ENCODE results near the gene TMEFF2.

The TMEFF2 gene

DNA sequence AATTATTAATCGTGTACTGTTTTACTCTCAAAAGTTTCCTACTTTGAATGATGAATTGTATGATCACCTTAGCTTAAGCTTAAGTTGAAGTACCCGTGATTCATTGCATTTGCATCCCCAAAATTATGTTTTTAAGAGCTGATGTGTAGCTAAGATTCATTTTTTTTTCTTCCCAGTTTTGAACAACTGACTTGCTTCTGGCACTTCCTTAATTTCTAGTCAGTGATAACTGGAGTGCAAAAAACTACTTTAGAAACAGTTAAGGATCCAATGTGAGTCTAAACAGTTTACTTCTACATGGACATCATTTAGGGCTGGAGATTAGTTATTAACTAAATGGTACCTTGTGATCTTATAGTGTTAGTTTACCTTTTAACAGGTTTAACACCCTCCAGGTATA, 223.9 kb downstream of the TMEFF2 start:
- Mint-ChIP-seq H3K27me3 (peaks cover 8% of the 10 kb centered on the region), H3K27ac (no peak overlapping the region)

DNA sequence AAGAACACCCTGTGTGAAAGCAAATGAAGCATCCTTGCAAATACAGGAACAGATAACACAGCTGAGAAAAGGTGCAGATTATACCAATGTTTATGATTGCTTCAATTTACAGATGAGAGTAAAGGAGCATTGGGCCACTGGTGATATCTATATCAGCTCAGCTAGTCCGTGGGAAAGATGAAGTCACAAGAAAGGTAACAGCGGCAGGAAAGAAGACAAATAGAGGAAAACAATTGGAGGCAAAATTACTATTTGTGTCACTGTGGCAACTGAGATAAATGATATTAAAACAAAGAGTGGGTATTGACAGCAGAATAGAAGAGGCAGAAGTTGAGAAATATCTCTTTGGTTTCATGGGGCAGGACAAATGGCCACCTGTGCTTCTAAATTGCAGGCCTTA, 226.6 kb downstream of the TMEFF2 start:
- Mint-ChIP-seq H3K27ac (no peak overlapping the region), H3K36me3 (peaks cover 1% of the 10 kb centered on the region), H3K9me3 (no peaks in the 10 kb centered on the region), H3K27me3 (peaks cover 13% of the 10 kb centered on the region), H3K4me3 (no peak overlapping the region), H3K4me1 (no peaks in the 10 kb centered on the region)

More for the DNA sequence above, 223.9 kb downstream of the TMEFF2 start:
- Mint-ChIP-seq H3K4me1 (no peaks in the 10 kb centered on the region), H3K9me3 (no peaks in the 10 kb centered on the region), H3K36me3 (peaks cover 1% of the 10 kb centered on the region), H3K4me3 (no peak overlapping the region)

DNA sequence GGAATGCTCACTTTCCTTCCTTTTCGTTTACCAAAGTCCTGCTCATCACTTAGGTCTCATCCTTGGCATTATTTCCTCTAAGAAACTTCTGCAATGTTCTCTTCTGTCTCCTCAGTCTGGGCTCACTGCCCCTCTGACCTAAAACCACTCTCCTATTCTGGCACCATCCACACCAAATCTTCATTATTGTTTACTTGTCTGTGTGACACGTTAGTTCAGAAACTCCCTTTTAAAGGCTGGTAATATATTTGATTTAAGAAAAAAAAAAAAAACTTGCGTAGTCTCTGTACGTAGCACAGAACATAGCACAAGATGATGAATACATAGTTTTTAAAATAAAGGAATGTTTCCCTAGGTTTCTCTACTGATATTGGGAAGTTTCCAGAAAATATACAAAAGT, 229.0 kb downstream of the TMEFF2 start:
- H3K4me3 Mint-ChIP-seq, result no peak overlapping the region
- H3K36me3 Mint-ChIP-seq, result no peaks in the 10 kb centered on the region
- no peak overlapping the region for H3K27ac Mint-ChIP-seq
- no peaks in the 10 kb centered on the region for H3K4me1 Mint-ChIP-seq
- no peaks in the 10 kb centered on the region for H3K9me3 Mint-ChIP-seq
- peaks cover 5% of the 10 kb centered on the region for H3K27me3 Mint-ChIP-seq

DNA sequence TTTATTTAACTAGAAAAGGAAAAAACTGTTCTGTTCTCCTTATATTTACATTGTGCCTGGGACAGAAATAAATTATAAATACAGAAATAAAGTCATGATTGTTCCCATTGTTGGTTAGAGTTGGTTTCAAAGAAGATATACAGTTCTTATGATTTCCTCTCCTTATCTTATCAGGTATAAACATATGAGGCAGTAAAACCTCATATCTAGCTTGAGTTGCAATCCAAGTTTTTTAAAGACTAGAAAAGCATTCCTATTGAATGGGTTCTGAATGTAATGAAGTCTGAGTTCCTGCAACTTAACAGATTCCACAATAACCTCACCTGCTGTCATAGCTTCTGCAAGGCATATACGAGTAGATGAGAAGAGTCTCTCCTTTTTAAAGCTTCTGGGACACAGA, 233.2 kb downstream of the TMEFF2 start:
- no peaks in the 10 kb centered on the region for H3K9me3 Mint-ChIP-seq
- H3K36me3 Mint-ChIP-seq, result no peaks in the 10 kb centered on the region
- no peak overlapping the region for H3K4me3 Mint-ChIP-seq
- H3K27ac Mint-ChIP-seq, result no peak overlapping the region
- peaks cover 10% of the 10 kb centered on the region for H3K27me3 Mint-ChIP-seq
- no peaks in the 10 kb centered on the region for H3K4me1 Mint-ChIP-seq

DNA sequence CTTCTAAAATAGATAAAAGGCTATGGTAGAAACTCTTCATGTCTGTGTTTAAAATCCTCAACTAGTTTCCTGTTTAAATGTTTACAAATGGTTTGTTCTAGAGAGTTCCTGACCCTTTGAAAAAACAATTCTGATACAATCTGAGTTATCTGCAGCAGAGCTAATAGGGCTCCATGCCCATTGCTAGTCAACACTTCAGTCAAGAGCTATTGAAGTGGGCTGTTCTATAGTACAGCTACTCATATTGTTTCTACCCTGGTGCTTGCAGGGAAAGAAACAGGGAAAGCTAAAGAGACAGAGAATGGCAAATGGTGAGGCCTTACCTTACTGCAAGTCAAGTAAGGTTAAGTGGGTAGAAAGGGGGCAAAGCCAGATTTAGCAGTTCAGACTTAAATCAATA, 235.5 kb downstream of the TMEFF2 start:
- H3K36me3 Mint-ChIP-seq, result no peaks in the 10 kb centered on the region
- peaks cover 12% of the 10 kb centered on the region for H3K27me3 Mint-ChIP-seq
- H3K4me3 Mint-ChIP-seq, result no peak overlapping the region
- H3K4me1 Mint-ChIP-seq, result no peaks in the 10 kb centered on the region
- no peak overlapping the region for H3K27ac Mint-ChIP-seq
- H3K9me3 Mint-ChIP-seq, result no peaks in the 10 kb centered on the region

DNA sequence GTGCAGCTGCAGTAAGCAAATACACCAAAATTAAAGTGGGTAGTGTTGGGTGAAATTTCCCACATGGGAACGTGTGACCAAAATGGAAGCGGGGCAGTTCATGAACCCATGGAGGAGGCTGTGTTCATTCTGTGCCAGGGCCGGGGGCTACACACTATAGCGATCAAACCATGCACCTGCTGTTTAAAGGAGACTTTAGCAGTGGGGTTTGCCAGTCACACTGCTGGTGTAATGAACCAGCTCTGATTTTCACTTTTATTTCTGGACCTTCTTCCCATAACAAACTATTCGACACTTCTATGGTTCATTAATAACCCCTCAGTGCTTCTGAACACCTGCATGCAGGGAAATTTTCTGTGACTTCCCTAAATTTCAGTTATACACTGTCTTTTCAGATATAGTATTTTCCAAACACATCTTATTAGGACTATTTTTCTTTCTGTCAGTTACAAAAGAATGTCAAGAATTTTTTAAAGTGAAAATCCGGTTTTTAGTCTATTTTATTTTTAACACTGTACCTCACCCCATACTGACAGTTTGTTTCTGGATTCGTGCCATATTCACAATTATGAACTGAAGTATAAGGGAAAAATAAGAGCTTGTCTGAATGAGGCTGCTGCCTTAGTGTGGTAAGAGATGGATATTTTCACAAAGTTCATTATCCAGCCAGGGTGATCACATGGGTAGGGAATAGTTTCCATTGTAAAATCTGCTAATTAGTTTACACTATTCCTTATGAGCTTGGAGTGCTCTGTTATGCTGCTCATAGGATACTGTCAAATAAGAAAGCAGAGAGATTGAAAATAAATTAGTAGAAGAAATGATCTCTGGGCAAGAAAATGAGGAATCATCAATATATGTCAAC, 236.5 kb downstream of the TMEFF2 start:
- Mint-ChIP-seq H3K27ac (no peak overlapping the region), H3K9me3 (no peaks in the 10 kb centered on the region), H3K27me3 (peaks cover 12% of the 10 kb centered on the region), H3K4me1 (no peaks in the 10 kb centered on the region), H3K4me3 (no peak overlapping the region), H3K36me3 (no peaks in the 10 kb centered on the region)

DNA sequence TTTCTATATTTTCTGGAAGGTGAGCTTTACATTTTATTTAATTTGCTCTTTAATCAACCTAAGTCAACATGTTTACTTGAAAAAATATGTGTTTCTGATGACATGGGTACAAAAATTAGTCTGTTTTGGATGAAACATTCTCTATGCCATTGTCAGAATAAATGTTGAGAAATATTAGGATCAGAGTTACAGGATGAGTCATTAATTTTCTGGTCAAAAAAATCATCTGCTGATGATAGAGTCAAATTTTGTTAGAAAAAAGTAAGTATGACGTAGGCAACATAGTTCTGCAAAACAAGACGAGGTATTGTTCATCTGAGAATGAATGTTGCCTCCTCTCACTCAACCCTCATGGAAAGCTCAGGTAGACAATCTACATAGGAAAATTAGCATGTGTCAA, 240.3 kb downstream of the TMEFF2 start:
- no peaks in the 10 kb centered on the region for H3K36me3 Mint-ChIP-seq
- H3K27me3 Mint-ChIP-seq, result peaks cover 16% of the 10 kb centered on the region
- no peaks in the 10 kb centered on the region for H3K9me3 Mint-ChIP-seq
- no peak overlapping the region for H3K27ac Mint-ChIP-seq
- H3K4me3 Mint-ChIP-seq, result no peak overlapping the region
- no peaks in the 10 kb centered on the region for H3K4me1 Mint-ChIP-seq

DNA sequence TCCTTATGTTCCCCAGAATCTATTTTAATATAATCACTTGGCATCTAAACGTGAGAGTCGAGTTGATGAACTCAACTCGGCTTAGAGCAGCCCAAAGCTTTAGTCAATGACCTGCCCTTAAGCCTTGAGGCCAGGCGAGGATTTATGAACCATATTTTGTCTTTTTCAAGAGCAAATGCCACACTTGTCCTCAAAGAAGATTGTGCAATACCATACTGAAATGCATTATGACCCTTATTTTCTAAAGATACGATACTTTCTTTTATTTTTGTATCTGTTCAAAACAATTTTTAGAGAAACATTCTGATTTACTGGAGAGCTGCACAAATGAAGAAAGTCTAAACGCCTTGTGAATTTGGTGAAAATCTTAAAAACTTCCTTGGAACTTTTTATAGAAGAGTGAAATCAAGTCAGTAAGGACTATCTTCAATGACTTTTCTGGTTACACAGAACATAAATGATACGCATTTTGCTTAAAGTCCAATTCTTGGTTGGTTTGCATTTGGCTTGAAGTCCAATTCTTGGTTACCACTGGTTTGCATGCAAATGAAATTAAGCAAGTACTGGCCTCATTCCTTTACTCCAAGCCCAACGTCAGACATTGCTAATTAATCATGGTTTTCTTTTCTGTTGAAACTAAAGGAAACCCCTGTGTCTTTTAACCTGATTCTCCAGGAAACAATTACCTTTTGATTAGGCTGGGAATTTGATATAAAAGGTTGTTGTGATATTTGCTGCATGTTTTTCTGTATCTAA, 242.0 kb downstream of the TMEFF2 start:
- Mint-ChIP-seq H3K27me3 (peaks cover 13% of the 10 kb centered on the region), H3K27ac (no peak overlapping the region), H3K4me3 (no peak overlapping the region), H3K9me3 (no peaks in the 10 kb centered on the region), H3K36me3 (no peaks in the 10 kb centered on the region), H3K4me1 (no peaks in the 10 kb centered on the region)

DNA sequence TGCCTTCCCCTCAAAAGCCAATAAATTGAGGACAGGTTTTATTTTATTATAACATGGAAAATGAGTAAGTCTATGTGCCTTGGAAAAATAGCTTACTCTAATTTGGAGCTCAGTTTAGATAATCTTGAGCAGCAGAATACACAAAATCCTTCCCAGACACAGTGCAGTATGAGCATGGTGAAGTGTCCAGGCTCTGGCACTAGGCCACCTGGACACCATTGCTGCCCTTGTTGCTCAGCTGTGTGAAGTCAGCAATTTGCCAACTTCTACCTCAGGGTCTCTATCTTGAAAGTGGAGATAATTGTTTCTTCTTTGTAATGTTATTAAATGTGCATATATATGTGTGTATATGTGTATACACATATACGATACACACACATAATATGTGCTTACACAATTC, 242.9 kb downstream of the TMEFF2 start:
- no peaks in the 10 kb centered on the region for H3K36me3 Mint-ChIP-seq
- no peak overlapping the region for H3K4me3 Mint-ChIP-seq
- H3K4me1 Mint-ChIP-seq, result no peaks in the 10 kb centered on the region
- H3K27me3 Mint-ChIP-seq, result peaks cover 11% of the 10 kb centered on the region
- H3K27ac Mint-ChIP-seq, result no peak overlapping the region
- no peaks in the 10 kb centered on the region for H3K9me3 Mint-ChIP-seq

DNA sequence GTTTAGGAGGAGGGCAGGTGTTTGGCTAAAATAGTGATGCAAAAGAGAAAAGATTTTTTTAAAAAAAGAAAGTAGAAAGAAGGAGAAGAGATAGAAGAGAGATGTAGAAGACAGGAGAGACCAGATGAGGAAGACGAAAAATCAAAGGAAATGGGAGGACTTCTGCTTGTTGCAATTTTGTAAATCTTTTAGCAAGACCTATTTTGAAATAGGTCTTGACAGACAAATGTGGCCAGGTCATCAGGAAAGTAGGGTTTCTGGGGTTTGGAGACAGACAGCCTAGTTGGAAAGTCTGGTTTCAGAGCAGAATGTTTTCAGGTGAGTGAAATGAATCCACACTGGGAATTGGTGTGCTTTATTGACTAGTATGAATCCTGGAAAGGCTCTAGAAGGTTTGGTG, 243.4 kb downstream of the TMEFF2 start:
- H3K27ac Mint-ChIP-seq, result no peak overlapping the region
- no peak overlapping the region for H3K4me3 Mint-ChIP-seq
- no peaks in the 10 kb centered on the region for H3K9me3 Mint-ChIP-seq

DNA sequence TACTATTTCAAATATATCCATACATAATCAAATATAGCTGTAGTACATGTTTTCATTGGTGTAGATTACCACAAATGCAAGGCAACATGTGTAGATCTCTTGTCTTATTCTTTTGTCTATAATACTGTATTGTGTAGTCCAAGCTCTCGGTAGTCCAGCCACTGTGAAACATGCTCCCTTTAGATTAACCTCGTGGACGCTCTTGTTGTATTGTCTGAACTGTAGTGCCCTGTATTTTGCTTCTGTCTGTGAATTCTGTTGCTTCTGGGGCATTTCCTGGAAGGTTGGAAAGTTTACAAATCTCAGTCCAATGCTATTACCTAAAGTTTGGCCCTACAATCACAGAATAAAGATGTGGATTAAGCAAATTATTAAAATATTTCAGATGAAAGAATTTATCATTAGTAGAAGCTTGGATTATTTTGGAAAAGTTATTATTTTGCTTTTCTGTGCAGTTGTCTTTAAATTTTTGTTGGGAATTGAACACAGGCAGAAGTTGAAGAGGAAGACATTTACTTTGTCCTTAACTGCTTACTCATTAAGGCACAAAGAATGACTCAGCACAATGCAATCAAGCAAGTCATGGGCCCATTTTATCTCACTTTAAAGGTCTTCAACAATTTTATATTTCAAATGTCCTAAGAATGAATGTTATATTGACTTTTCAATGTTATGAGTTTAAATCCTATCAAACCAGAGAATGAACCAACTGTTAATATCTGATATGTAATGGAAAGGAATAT, 244.4 kb downstream of the TMEFF2 start:
- Mint-ChIP-seq H3K27ac (no peak overlapping the region), H3K9me3 (no peaks in the 10 kb centered on the region), H3K27me3 (peaks cover 12% of the 10 kb centered on the region), H3K4me3 (no peak overlapping the region), H3K4me1 (no peaks in the 10 kb centered on the region), H3K36me3 (no peaks in the 10 kb centered on the region)

More for the DNA sequence above, 243.4 kb downstream of the TMEFF2 start:
- H3K36me3 Mint-ChIP-seq, result no peaks in the 10 kb centered on the region
- no peaks in the 10 kb centered on the region for H3K4me1 Mint-ChIP-seq
- H3K27me3 Mint-ChIP-seq, result peaks cover 11% of the 10 kb centered on the region

DNA sequence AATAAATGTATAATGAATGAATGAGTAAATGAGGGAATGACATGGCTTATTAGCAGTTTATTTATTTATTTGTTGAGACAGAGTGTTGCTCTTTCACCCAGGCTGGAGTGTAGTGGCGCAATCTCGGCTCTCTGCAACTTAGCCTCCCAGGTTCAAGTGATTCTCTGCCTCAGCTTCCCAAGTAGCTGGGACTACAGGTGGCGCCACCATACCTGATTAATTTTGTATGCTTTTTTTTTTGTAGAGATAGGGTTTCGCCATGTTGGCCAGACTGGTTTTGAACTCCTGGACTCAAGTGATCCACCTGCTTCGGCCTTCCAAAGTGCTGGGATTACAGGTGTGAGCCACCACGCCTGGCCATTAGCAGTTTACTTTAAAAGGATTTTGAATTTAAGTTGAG, 247.5 kb downstream of the TMEFF2 start:
- H3K36me3 Mint-ChIP-seq, result no peaks in the 10 kb centered on the region
- H3K27me3 Mint-ChIP-seq, result peaks cover 11% of the 10 kb centered on the region
- H3K4me3 Mint-ChIP-seq, result no peak overlapping the region
- H3K9me3 Mint-ChIP-seq, result no peaks in the 10 kb centered on the region
- H3K4me1 Mint-ChIP-seq, result no peaks in the 10 kb centered on the region
- H3K27ac Mint-ChIP-seq, result no peak overlapping the region

DNA sequence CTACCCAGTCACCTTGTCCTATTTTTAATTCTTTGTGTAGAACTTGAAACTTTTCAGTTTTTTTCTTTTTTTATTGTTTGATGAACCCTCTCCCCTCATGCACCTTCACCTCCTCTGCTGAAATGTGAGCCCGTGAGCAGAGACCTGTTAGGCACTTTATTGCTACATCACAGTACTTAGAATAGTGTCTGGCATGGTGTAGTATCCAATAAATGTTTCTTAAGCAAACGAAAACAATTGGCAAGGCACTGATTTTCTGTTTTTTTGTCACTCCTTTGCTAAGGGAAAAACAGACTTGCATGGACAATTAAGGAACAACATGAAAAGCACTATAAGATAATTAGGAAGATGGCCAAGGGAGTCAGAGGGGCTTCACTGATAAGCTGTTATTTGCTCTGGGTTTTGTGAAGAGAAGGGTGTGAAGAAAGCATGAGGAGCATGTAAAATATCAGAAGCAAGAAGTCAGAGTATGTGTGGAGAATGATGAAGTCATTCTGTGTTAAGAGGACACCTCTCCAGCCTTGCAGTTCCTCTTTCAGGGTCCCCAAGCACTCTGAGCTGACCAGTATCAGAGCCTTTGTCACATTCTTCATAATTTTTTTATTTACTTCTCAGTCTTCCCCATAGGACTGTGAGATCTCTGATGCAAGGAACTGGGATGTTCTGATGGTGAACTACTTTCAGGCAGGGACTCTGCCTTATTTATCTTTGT, 248.1 kb downstream of the TMEFF2 start:
- Mint-ChIP-seq H3K4me1 (no peaks in the 10 kb centered on the region), H3K36me3 (no peaks in the 10 kb centered on the region), H3K9me3 (no peaks in the 10 kb centered on the region), H3K27ac (no peak overlapping the region), H3K27me3 (peaks cover 11% of the 10 kb centered on the region), H3K4me3 (no peak overlapping the region)

DNA sequence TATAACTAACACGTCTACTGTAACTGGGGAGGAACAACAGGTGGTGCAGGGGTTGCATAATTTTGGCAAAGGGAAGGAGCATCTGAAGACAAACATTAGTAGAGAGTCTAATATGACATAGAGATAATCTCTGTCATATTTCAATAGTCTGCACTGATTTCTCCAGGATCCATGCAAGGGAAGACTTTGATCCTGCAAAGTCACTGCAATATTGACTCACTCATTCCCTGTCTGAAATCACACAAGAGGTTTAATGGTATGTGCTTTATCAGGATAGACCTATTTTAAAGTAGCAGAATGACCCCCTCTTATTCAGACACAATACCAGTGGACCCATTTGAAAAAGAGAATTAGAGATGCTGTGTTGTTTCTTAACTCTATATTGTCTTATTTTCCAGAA, 249.1 kb downstream of the TMEFF2 start:
- no peaks in the 10 kb centered on the region for H3K36me3 Mint-ChIP-seq
- H3K9me3 Mint-ChIP-seq, result no peaks in the 10 kb centered on the region
- peaks cover 9% of the 10 kb centered on the region for H3K27me3 Mint-ChIP-seq
- no peak overlapping the region for H3K27ac Mint-ChIP-seq
- no peak overlapping the region for H3K4me3 Mint-ChIP-seq
- H3K4me1 Mint-ChIP-seq, result no peaks in the 10 kb centered on the region

DNA sequence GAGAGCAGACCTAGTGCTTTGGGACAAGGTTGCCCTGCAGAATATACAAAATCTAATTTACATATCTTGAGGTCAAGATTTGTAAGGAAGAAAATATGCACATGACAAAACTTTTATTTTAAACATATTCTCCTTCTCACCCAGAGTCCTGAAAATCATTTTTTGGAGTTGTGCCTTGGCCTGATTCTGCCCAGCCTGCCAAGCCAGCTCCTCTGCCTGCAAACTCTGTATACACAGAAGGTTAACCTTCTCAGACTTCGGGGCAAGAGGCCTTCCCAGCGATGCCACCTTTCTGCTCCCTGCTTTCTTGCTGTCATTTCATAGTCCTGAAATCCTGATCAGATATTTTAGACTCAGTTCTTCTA, 252.0 kb downstream of the TMEFF2 start:
- Mint-ChIP-seq H3K4me1 (no peaks in the 10 kb centered on the region), H3K27me3 (peaks cover 15% of the 10 kb centered on the region), H3K36me3 (no peaks in the 10 kb centered on the region), H3K27ac (no peak overlapping the region), H3K4me3 (no peak overlapping the region), H3K9me3 (no peaks in the 10 kb centered on the region)
